Endothelial cell of umbilical vein (primary cell): ENCODE results near the gene HMGCS1.

Experiments
- EZH2 ChIP-seq: IDR thresholded peaks from 2 replicates; pipeline ENCODE4 v1.6.1; 2012; ENCODE audit warnings: borderline replicate concordance, low read depth, mild to moderate bottlenecking, moderate library complexity, low read length, inconsistent platforms; ENCODE audit not compliant: severe bottlenecking
- FOS ChIP-seq: IDR thresholded peaks from 2 replicates; pipeline ENCODE4 v1.6.1; 2011; ENCODE audit warnings: mild to moderate bottlenecking, low read length, moderate library complexity, borderline replicate concordance; ENCODE audit not compliant: insufficient read depth
- JUN ChIP-seq: IDR thresholded peaks from 2 replicates; pipeline ENCODE4 v1.6.1; 2011; ENCODE audit warnings: borderline replicate concordance, low read depth; ENCODE audit not compliant: insufficient read length, insufficient read depth
- MYC ChIP-seq: IDR thresholded peaks from one replicate; pipeline ENCODE4 v1.6.1; 2011; ENCODE audit warnings: mild to moderate bottlenecking, low read depth, low read length
- POLR2A ChIP-seq: IDR thresholded peaks from 2 replicates; pipeline ENCODE4 v1.6.1; 2012; ENCODE audit warnings: low read depth, mild to moderate bottlenecking, control low read depth, low read length
- POLR2AphosphoS5 ChIP-seq: IDR thresholded peaks from 2 replicates; pipeline ENCODE4 v1.6.1; 2012; ENCODE audit warnings: low read depth, mild to moderate bottlenecking, control low read depth, low read length, moderate library complexity; ENCODE audit not compliant: insufficient read depth
- TF ChIP-seq, protein P1 (sequence below), 2 donors: IDR thresholded peaks; 1 replicate in 1 of 2; 2 replicates in 1 of 2; pipeline ENCODE4 v1.5.1; 2011; ENCODE audit warnings: low read length in 2 of 2, mild to moderate bottlenecking in 2 of 2, moderate library complexity in 2 of 2, control low read depth in 1 of 2, inconsistent platforms in 1 of 2, low read depth in 1 of 2; ENCODE audit not compliant: insufficient read depth in 1 of 2; ENCODE audit errors: extremely low read depth in 1 of 2
- TF ChIP-seq, protein P2 (sequence below): IDR thresholded peaks from 2 replicates; pipeline ENCODE4 v1.6.1; 2011; ENCODE audit not compliant: insufficient read depth, insufficient read length

DNA sequence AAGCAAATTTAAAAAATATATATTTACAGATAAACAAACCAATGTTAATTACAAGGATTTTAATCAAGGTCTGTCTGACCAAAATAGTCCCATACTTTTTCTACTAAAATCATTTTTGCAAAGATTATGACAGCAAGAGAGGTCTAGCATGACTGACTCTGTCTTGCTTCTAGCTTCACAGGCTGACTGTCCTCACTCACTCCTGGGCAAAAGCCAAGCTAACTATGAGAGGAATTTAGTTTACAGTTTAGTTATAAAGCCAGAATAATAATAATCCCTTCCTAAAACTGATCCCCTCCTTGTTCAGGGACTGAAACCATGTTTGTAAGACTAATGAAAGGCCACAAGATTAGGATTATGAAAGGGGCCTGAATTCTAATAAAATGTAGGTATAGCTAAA, 45.5 kb upstream of the HMGCS1 start:
- TF ChIP-seq POLR2A (no peak), POLR2AphosphoS5 (no peak), FOS (no peak), EZH2 (no peak), JUN (no peak), MYC (no peak)
- TF ChIP-seq, protein P1, sequence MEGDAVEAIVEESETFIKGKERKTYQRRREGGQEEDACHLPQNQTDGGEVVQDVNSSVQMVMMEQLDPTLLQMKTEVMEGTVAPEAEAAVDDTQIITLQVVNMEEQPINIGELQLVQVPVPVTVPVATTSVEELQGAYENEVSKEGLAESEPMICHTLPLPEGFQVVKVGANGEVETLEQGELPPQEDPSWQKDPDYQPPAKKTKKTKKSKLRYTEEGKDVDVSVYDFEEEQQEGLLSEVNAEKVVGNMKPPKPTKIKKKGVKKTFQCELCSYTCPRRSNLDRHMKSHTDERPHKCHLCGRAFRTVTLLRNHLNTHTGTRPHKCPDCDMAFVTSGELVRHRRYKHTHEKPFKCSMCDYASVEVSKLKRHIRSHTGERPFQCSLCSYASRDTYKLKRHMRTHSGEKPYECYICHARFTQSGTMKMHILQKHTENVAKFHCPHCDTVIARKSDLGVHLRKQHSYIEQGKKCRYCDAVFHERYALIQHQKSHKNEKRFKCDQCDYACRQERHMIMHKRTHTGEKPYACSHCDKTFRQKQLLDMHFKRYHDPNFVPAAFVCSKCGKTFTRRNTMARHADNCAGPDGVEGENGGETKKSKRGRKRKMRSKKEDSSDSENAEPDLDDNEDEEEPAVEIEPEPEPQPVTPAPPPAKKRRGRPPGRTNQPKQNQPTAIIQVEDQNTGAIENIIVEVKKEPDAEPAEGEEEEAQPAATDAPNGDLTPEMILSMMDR (IDR thresholded peaks at IDR 0.05; ENCODE audit: extremely low read depth in 1 of 2, insufficient read depth in 1 of 2, low read depth in 1 of 2, low read length in 2 of 2) = no peak
- TF ChIP-seq, protein P2, sequence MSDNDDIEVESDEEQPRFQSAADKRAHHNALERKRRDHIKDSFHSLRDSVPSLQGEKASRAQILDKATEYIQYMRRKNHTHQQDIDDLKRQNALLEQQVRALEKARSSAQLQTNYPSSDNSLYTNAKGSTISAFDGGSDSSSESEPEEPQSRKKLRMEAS = no peak
